SU-DHL-6 (cell line): ENCODE data around the gene SPRR5.

Source experiments
- H2AFZ ChIP-seq: fragments of 200-600 bp; sonication (generic); 2 replicates; pipeline ENCODE4 v1.6.1; 2014; ENCODE audit warnings: low read depth, mild to moderate bottlenecking, moderate library complexity, mixed read lengths, antibody characterized with exemption, low read length; ENCODE audit not compliant: severe bottlenecking
- H3F3A ChIP-seq: fragments of 200-600 bp; shearing (Covaris generic); 2 replicates; pipeline ENCODE4 v1.6.0; 2016; ENCODE audit warnings: antibody characterized with exemption, mild to moderate bottlenecking; ENCODE audit not compliant: insufficient read depth
- H3K27ac ChIP-seq: fragments of 200-600 bp; sonication (generic); 2 replicates; pipeline ENCODE4 v1.5.1; 2016; ENCODE audit warnings: low read depth, mild to moderate bottlenecking, low read length, moderate library complexity, mixed read lengths
- H3K27me3 ChIP-seq: fragments of 200-600 bp; sonication (generic), shearing (Covaris generic); 2 replicates; pipeline ENCODE4 v1.6.0; 2014; ENCODE audit warnings: mild to moderate bottlenecking, low read length
- H3K36me3 ChIP-seq: fragments of 200-600 bp; sonication (generic); 2 replicates; pipeline ENCODE4 v1.6.1; 2014; ENCODE audit warnings: mild to moderate bottlenecking, low read length, mixed read lengths
- H3K4me2 ChIP-seq: fragments of 300-600, 200-600 bp; shearing (Covaris generic), sonication (generic); 2 replicates; pipeline ENCODE4 v1.6.0; 2014; ENCODE audit warnings: low read length, low read depth, mild to moderate bottlenecking; ENCODE audit not compliant: poor library complexity, severe bottlenecking
- H3K4me3 ChIP-seq: fragments of 200-600 bp; sonication (generic); 2 replicates; pipeline ENCODE4 v1.5.1; 2014; ENCODE audit warnings: antibody characterized with exemption, low read length, mild to moderate bottlenecking, mixed read lengths; ENCODE audit not compliant: insufficient read depth, poor library complexity, severe bottlenecking
- H3K79me2 ChIP-seq: fragments of 200-600 bp; sonication (generic); 2 replicates; pipeline ENCODE4 v1.6.1; 2014; ENCODE audit warnings: mild to moderate bottlenecking, low read length, moderate library complexity; ENCODE audit not compliant: insufficient read depth
- H3K9ac ChIP-seq: fragments of 200-600 bp; sonication (generic); 2 replicates; pipeline ENCODE4 v1.7.0; 2014; ENCODE audit warnings: mild to moderate bottlenecking, low read length
- H3K9me2 ChIP-seq: fragments of 200-600 bp; sonication (generic); replicated peaks from 2 replicates; pipeline ENCODE4 v1.6.1; 2014; ENCODE audit warnings: low read length; ENCODE audit not compliant: insufficient read depth
- H3K9me3 ChIP-seq: fragments of 200-600 bp; sonication (generic); 2 replicates; pipeline ENCODE4 v1.6.1; 2014; ENCODE audit warnings: low read length, mixed read lengths; ENCODE audit not compliant: insufficient read depth
- H4K20me1 ChIP-seq: fragments of 200-600 bp; sonication (generic); 2 replicates; pipeline ENCODE4 v1.6.1; 2014; ENCODE audit warnings: low read depth, mild to moderate bottlenecking, antibody characterized with exemption, low read length, moderate library complexity, mixed read lengths
- CTCF ChIP-seq: fragments of 200-600 bp; sonication (generic); IDR thresholded peaks from one replicate; pipeline ENCODE4 v1.5.1; 2017; ENCODE audit warnings: antibody characterized with exemption, mild to moderate bottlenecking, low read length, moderate library complexity; ENCODE audit not compliant: insufficient read depth, poor library complexity, severe bottlenecking
- EZH2phosphoT487 ChIP-seq: fragments of 200-600 bp; sonication (generic), shearing (Covaris generic); conservative IDR thresholded peaks from 2 replicates; pipeline ENCODE4 v1.6.1; 2018; ENCODE audit warnings: mild to moderate bottlenecking, antibody characterized with exemption, low read length, moderate library complexity, mixed read lengths

SPRR5 gene

DNA sequence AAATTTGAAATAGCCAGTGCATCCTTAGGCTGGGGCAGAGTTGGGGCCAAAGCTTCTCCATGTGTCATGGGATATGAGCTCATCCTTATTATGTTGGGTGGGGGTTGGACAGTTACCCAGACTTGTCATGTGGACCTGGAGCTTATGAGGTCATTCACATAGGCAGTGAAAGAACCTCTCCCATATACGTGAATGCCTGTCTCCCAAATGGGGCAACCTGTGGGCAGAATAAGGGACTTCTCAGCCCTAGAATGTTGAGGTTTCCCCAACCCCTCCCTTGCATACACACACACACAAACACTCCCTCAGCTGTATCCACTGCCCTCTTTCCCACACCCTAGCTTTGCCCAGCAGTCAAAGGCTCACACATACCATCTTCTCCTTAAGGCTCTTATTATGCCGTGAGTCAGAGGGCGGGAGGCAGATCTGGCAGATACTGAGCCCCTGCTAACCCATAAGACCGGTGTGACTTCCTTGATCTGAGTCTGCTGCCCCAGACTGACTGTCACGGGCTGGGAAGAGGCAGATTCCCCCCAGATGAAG is 40.9 kb upstream of the SPRR5 start:
- Histone ChIP-seq H2AFZ (no peak overlapping the region), H3K79me2 (no peaks in the 10 kb centered on the region), H3K36me3 (no peaks in the 10 kb centered on the region), H3K9me2 (no peaks in the 10 kb centered on the region), H3K4me3 (no peak overlapping the region), H3K27ac (no peak overlapping the region), H4K20me1 (no peaks in the 10 kb centered on the region), H3K9me3 (no peaks in the 10 kb centered on the region), H3K9ac (no peak overlapping the region), H3K4me2 (no peak overlapping the region), H3F3A (no peaks in the 10 kb centered on the region), H3K27me3 (no peaks in the 10 kb centered on the region)
- TF ChIP-seq EZH2phosphoT487 (no peak), CTCF (no peak)

DNA sequence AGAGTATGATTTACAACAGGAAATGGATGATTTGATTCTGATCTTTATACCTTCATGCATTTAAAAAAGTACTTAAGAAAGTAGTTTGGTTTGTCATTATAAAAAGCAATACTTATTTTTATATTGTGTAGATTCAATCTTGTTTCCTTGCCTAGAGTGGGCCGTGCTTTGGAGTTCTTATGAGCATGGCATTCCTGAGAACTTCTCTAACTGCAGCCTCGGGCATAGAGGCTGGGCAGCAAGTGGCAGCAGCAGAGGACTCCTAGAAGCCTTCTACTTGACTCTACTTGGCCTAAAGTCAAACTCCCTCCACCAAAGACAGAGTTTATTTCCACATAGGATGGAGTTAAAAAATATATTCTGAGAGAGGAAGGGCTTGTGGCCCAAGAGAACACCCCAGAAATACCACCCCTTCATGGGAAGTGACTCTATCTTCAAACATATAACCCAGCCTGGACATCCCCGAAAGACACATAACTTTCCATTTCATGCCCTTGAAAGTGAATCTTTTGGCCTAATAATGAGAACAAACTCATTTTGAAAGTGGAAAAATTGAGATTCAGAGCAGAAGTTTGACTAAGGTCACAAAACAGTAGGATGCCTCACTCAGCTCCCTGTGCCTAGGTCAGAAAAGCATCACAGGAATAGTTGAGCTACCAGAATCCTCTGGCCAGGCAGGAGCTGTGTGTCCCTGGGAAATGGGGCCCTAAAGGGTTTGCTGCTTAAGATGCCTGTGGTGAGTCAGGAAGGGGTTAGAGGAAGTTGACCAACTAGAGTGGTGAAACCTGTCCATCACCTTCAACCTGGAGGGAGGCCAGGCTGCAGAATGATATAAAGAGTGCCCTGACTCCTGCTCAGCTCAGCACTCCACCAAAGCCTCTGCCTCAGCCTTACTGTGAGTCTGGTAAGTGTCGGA is 39.1 kb upstream of the SPRR5 start, which contains the start of gene IVL:
Gene IVL, plus strand, starts transcription at position 861 of the 916 bp plus-strand sequence. CDS start 1,252 bp downstream, outside the sequence.
- Histone ChIP-seq H3K9me2 (no peaks in the 10 kb centered on the region), H4K20me1 (no peaks in the 10 kb centered on the region), H3K27me3 (no peaks in the 10 kb centered on the region), H3K9me3 (no peaks in the 10 kb centered on the region), H3K27ac (no peak within 1 kb of the TSS), H3K79me2 (no peaks in the 10 kb centered on the region), H3K4me2 (no peak within 1 kb of the TSS), H3K4me3 (no peak within 1 kb of the TSS), H3F3A (no peaks in the 10 kb centered on the region), H2AFZ (no peak within 1 kb of the TSS), H3K9ac (no peak within 1 kb of the TSS), H3K36me3 (no peaks in the 10 kb centered on the region)
- TF ChIP-seq EZH2phosphoT487 (no peak), CTCF (no peak)

GRCh38 chr1:152909206-152909605 is 37.8 kb upstream of the SPRR5 start:
- H3K9me2 ChIP-seq = no peaks in the 10 kb centered on the region
- H3K36me3 ChIP-seq = no peaks in the 10 kb centered on the region
- no peaks in the 10 kb centered on the region for H3K79me2 ChIP-seq
- H3K27me3 ChIP-seq = no peaks in the 10 kb centered on the region
- H3K27ac ChIP-seq = no peak overlapping the region
- no peaks in the 10 kb centered on the region for H3F3A ChIP-seq
- no peak overlapping the region for H2AFZ ChIP-seq
- no peak for TF ChIP-seq EZH2phosphoT487
- no peak for TF ChIP-seq CTCF
- no peaks in the 10 kb centered on the region for H3K9me3 ChIP-seq
- H3K4me3 ChIP-seq = no peak overlapping the region
- no peaks in the 10 kb centered on the region for H4K20me1 ChIP-seq
- H3K9ac ChIP-seq = no peak overlapping the region
- H3K4me2 ChIP-seq = no peak overlapping the region
